Measurements from ENCODE around the gene VWA8.

- TF ChIP-seq ZFP36 (IDR thresholded peaks at IDR 0.05; ENCODE audit: borderline replicate concordance, low read depth, low read length, partially characterized antibody) (no peak), NCOA1 (CRISPR knock-in tag; IDR thresholded peaks at IDR 0.05) (no peak), CTCF (CRISPR knock-in tag; IDR thresholded peaks at IDR 0.05) (no peak), RXRA (CRISPR knock-in tag; IDR thresholded peaks at IDR 0.05) (no peak), HNF4G (IDR thresholded peaks at IDR 0.05; ENCODE audit: borderline replicate concordance, low read depth, low read length) (no peak), HNF4G (CRISPR knock-in tag; IDR thresholded peaks at IDR 0.05; ENCODE audit: borderline replicate concordance, low read depth) (no peak), ZNF33B (CRISPR knock-in tag; IDR thresholded peaks at IDR 0.05) (no peak), ELF1 (CRISPR knock-in tag; IDR thresholded peaks at IDR 0.05) (no peak), POLR2A (IDR thresholded peaks at IDR 0.05; ENCODE audit: insufficient read depth in 1 of 2, low read depth in 2 of 2, low read length in 2 of 2) (no peak), FOXK2 (IDR thresholded peaks at IDR 0.05) (no peak)
Measured at GRCh38 chr13:41945926-41946325, 15.0 kb downstream of the VWA8 start.
